Adrenal gland (tissue), 5 donors: Measurements from ENCODE around the gene FSD2.

Experiments used
- CTCF ChIP-seq, 6 experiments: fragments of 450-650 bp in 4 of 6; fragments of 200-600 bp in 2 of 6; sonication (generic) in 1 of 6; IDR thresholded peaks; 1 replicate in 5 of 6; 2 replicates in 1 of 6; pipeline versions ENCODE4 v1.5.1 to v1.8.0; 2016 to 2021; ENCODE audit warnings: antibody characterized with exemption in 6 of 6, mild to moderate bottlenecking in 2 of 6, moderate library complexity in 1 of 6
- POLR2A ChIP-seq, 2 donors: fragments of 450-650 bp; IDR thresholded peaks; one replicate each; pipeline ENCODE4 v1.6.1; 2017; ENCODE audit warnings: antibody characterized with exemption in 2 of 2, mild to moderate bottlenecking in 2 of 2, moderate library complexity in 1 of 2
- donor health status: DM: no; HTN: no; CAD: no.

DNA sequence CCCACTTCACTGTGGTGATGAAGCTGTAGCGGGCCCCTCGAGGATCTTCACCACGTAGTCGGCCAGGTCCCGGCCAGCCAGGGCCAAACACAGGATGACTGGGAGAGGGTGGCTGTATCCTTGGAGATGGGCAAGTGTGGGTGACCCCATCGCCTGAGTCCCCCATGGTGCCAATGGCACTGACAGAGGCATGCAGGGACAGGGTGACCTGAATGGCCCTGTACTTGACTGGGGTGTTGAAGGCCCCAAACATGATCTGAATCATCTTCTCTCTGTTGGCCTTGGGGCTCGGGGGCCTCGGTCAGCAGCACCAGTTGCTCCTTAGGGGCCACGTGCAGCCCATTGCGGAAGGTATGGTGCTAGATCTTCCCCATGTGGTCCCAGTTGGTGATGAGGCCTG lies 79.1 kb downstream of the FSD2 start:
- no peak for TF ChIP-seq CTCF (IDR thresholded peaks at IDR 0.05)
- no peak for TF ChIP-seq POLR2A (IDR thresholded peaks at IDR 0.05)
